Measurements from ENCODE around the gene DNAJC5G. TPM values are rescaled to one million over a fixed set of nuclear protein-coding genes. Genes with fewer than 3 reads are reported as not detected.

Gene DNAJC5G
- total RNA-seq, 1 donor from 2014 or later: 1.5 TPM

DNA sequence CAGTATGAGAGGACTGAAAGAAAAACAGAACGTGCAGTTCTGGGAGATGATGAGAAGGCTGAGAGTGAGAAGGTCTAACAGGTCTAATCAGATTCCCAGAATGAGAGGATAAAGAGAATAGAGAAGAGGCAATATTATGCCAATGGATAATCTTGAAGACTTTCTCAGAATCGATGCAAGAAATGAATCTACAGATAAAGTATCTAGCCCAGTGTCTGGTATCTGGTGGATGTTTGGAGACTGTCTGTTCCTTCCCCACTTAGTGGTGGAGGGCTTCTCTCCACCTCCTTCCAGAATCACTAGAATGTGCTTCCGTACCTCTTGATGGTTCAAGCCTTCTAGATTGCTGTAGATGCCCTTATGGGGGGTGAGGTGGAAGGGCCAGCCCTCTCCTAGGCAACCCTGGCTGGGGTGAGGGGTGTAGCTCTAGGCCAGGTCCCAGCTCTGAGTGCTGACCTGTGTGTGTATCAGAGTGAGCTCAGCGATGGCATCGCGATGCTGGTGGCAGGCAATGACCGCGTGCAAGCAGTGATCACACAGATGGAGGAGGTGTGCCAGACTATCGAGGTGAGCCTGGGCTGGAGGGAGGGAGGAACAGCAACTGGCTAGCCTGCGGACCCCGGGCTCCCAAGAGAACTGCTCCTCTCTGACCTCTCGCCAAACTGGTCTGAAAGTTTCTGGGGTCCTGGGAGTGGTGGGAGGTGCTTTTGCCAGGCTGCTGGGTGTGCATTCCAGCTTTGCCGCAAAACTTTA lies 29.4 kb downstream of the DNAJC5G start:
- Histone ChIP-seq H3K27ac (no peak overlapping the region), H3K9me3 (no peaks in the 10 kb centered on the region), H3K4me1 (peaks cover 23% of the 10 kb centered on the region), H3K36me3 (peaks cover 0 to 4% of the 10 kb centered on the region in 2 donors), H3K27me3 (peaks cover 22% of the 10 kb centered on the region), H3K4me3 (no peak overlapping the region)
- no peak for TF ChIP-seq POLR2AphosphoS5 (IDR thresholded peaks at IDR 0.05; ENCODE audit: insufficient read depth in 1 of 2, low read depth in 1 of 2)
- no peak for TF ChIP-seq POLR2A (IDR thresholded peaks at IDR 0.05)
- TF ChIP-seq CTCF (IDR thresholded peaks at IDR 0.05): no peak
- intact Hi-C loops (cut with DNase I): no loop called here
- DNase-seq (ENCODE audit: extremely low spot score in 2 of 2): no peak

DNA sequence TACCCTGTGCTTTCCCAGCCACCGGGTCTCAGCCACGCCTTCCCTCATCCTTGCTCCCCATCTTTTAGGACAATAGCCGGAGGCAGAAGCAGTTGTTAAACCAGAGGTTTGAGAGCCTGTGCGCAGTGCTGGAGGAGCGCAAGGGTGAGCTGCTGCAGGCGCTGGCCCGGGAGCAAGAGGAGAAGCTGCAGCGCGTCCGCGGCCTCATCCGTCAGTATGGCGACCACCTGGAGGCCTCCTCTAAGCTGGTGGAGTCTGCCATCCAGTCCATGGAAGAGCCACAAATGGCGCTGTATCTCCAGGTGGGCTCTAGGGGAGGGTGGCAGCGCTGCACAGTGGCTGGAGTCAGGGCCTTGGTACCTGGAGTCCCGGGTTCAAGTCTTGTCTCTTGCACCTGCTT lies 30.3 kb downstream of the DNAJC5G start:
- DNase-seq (ENCODE audit: extremely low spot score in 2 of 2): no peak
- H3K4me1 ChIP-seq: peaks cover 23% of the 10 kb centered on the region
- TF ChIP-seq POLR2A (IDR thresholded peaks at IDR 0.05): no peak
- H3K27ac ChIP-seq: no peak overlapping the region
- no peaks in the 10 kb centered on the region for H3K9me3 ChIP-seq
- no peak overlapping the region for H3K4me3 ChIP-seq
- H3K27me3 ChIP-seq: peaks cover 22% of the 10 kb centered on the region
- H3K36me3 ChIP-seq: peaks cover 0 to 6% of the 10 kb centered on the region in 2 donors
- intact Hi-C loops (cut with DNase I): no loop called here

DNA sequence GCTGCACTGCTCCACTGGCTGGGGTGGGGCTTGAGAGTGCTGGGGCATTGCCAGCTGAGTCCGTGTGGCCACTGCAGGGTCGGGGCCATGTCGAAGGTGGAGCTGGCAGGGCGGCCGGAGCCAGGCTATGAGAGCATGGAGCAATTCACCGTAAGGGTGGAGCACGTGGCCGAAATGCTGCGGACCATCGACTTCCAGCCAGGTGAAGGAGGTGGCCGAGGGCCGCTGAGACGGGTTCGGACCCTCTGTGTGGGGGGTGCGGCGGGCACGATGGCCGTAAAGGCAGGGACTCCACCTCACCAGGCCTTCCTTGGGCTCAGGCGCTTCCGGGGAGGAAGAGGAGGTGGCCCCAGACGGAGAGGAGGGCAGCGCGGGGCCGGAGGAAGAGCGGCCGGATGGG lies 30.9 kb downstream of the DNAJC5G start:
- H3K4me1 ChIP-seq: peaks cover 23% of the 10 kb centered on the region
- intact Hi-C loops (cut with DNase I): no loop called here

DNA sequence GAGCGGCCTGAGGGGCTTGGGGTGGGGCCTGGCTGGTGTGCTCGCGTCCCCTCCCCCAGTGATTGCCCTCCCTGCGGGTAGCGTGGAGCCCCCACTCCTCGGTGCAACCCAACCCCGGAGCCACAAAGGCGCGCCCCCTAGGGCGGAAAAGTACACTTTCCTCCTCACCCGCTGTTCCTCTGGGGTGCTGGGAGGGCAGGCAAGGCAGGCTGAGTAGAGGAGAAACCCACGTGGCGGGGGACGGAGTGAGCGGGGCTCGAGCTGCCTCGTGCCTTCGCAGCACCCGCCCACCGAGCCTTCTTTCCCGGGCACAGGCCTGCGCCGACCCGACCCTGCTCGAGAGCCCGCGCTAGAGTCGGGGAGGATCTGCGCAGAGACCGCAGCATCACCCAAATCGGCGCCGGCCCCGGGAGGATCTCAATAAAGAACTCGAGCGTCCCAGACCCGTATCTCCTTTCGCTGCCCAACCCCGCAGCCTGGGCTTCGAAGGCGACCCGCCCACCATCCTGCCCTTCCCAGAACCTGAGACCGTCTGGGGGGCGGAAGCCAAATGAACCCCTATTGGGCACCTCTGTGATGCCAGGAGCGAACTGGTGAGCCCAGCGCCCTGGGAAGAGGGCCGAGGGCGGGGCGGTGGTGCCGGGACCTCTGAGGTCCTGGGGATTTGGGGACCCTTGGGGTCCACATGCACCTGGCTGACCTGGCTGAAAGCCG lies 31.5 kb downstream of the DNAJC5G start:
- intact Hi-C loops (cut with DNase I): no loop called here
- H3K4me3 ChIP-seq: no peak overlapping the region
- H3K4me1 ChIP-seq: peaks cover 23% of the 10 kb centered on the region
- H3K9me3 ChIP-seq: no peaks in the 10 kb centered on the region
- peaks cover 22% of the 10 kb centered on the region for H3K27me3 ChIP-seq
- DNase-seq (ENCODE audit: extremely low spot score in 2 of 2): no peak
- peaks cover 0 to 12% of the 10 kb centered on the region in 2 donors for H3K36me3 ChIP-seq
- TF ChIP-seq POLR2AphosphoS5 (IDR thresholded peaks at IDR 0.05; ENCODE audit: insufficient read depth in 1 of 2, low read depth in 1 of 2) (no peak), POLR2A (IDR thresholded peaks at IDR 0.05) (no peak), CTCF (IDR thresholded peaks at IDR 0.05) (no peak)
- H3K27ac ChIP-seq: no peak overlapping the region

More for the DNA sequence above, 30.9 kb downstream of the DNAJC5G start:
- no peak for DNase-seq (ENCODE audit: extremely low spot score in 2 of 2)
- no peak for TF ChIP-seq POLR2A (IDR thresholded peaks at IDR 0.05)
- TF ChIP-seq POLR2AphosphoS5 (IDR thresholded peaks at IDR 0.05; ENCODE audit: insufficient read depth in 1 of 2, low read depth in 1 of 2): no peak
- no peak for TF ChIP-seq CTCF (IDR thresholded peaks at IDR 0.05)
- peaks cover 22% of the 10 kb centered on the region for H3K27me3 ChIP-seq
- H3K4me3 ChIP-seq: no peak overlapping the region
- peaks cover 0 to 6% of the 10 kb centered on the region in 2 donors for H3K36me3 ChIP-seq
- H3K27ac ChIP-seq: no peak overlapping the region
- no peaks in the 10 kb centered on the region for H3K9me3 ChIP-seq

GRCh38 chr2:27307287-27307544 lies 32.0 kb downstream of the DNAJC5G start:
- H3K27ac ChIP-seq: no peak overlapping the region
- H3K9me3 ChIP-seq: no peaks in the 10 kb centered on the region
- intact Hi-C loops (cut with DNase I): no loop called here
- H3K27me3 ChIP-seq: peaks cover 22% of the 10 kb centered on the region
- no peak overlapping the region for H3K4me3 ChIP-seq
- H3K36me3 ChIP-seq: peaks cover 0 to 13% of the 10 kb centered on the region in 2 donors
- peaks cover 23% of the 10 kb centered on the region for H3K4me1 ChIP-seq
- no peak for TF ChIP-seq POLR2AphosphoS5 (IDR thresholded peaks at IDR 0.05; ENCODE audit: insufficient read depth in 1 of 2, low read depth in 1 of 2)
- no peak for TF ChIP-seq POLR2A (IDR thresholded peaks at IDR 0.05)
- TF ChIP-seq CTCF (IDR thresholded peaks at IDR 0.05): no peak
- no peak for DNase-seq (ENCODE audit: extremely low spot score in 2 of 2)

Data from vagina (tissue), 2 donors.